ENCODE results near the gene LPP. TPM values are rescaled to one million over a fixed set of nuclear protein-coding genes. Genes with fewer than 3 reads are reported as not detected.

The LPP gene
- total RNA-seq, 5 donors from 2014 or later (not counting 1 experiment from before 2014, with no cell fraction given) = 23.8 to 82.6 (median 39.3) TPM

DNA sequence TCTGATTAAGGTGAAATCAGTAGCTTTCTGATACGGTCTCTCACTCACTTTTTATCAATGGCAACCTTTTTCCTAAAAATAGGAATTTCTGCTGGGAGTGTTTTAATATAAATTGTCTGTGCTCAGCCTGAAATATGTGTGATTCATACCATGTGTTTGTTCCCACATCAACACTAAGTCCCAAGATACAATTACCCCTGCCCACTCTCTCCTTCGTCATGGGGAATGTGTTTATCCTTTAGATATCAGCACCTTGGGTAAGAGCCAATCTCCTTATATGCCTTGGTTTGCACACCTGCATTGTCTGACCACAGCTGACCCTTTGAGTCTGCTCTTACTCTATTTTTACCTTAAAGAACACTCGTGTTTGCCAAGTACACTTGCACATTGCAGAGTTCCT is 356.4 kb downstream of the LPP start:
- Histone ChIP-seq H3K27ac (ENCODE audit: low read length) (no peak overlapping the region), H3K4me3 (ENCODE audit: control insufficient read depth in 1 of 2, extremely low read depth in 1 of 2, low read length in 1 of 2) (no peak overlapping the region), H3K27me3 (replicated peaks in 1 of 2; ENCODE audit: control insufficient read depth in 2 of 2, extremely low read depth in 1 of 2, insufficient read depth in 2 of 2, low read length in 1 of 2) (no peaks in the 10 kb centered on the region), H3K36me3 (ENCODE audit: control insufficient read depth in 2 of 2, extremely low read depth in 1 of 2, insufficient read depth in 1 of 2, low read length in 1 of 2) (no peaks in the 10 kb centered on the region), H3K4me1 (ENCODE audit: control insufficient read depth in 1 of 2, extremely low read depth in 1 of 2, insufficient read depth in 2 of 2, low read length in 2 of 2) (peaks cover 3 to 8% of the 10 kb centered on the region in 2 experiments), H3K9me3 (no peaks in the 10 kb centered on the region)
- Mint-ChIP-seq H3K9me3 (peaks cover 0 to 2% (median under 1%) of the 10 kb centered on the region in 3 donors), H3K4me3 (no peak overlapping the region), H3K27me3 (no peaks in the 10 kb centered on the region), H3K4me1 (peaks cover 12 to 30% (median 23%) of the 10 kb centered on the region in 3 donors), H3K36me3 (peaks cover 39% of the 10 kb centered on the region), H3K27ac (no peak overlapping the region)
- ChIA-PET CTCF (no interaction called here), POLR2A (interaction anchor here in 1 of 2 donors (0.6 kb wide), 1 partner anchor 1244 kb away, joined by 3 read pairs; no protein-coding TSS in a partner anchor)
- DNase-seq (no peak), ATAC-seq (replicated peaks in 1 of 4) (no peak)
- no CpG with 5 or more reads among the region's 3 CpGs for WGBS (ENCODE audit: insufficient coverage)

- WGBS (ENCODE audit: insufficient coverage) = 96% methylated on average over 4 of the region's 7 CpGs
- H3K9me3 Mint-ChIP-seq = peaks cover 0 to 3% (median 0%) of the 10 kb centered on the region in 3 donors
- Histone ChIP-seq H3K27me3 (replicated peaks in 1 of 2; ENCODE audit: control insufficient read depth in 2 of 2, extremely low read depth in 1 of 2, insufficient read depth in 2 of 2, low read length in 1 of 2) (no peaks in the 10 kb centered on the region), H3K4me1 (ENCODE audit: control insufficient read depth in 1 of 2, extremely low read depth in 1 of 2, insufficient read depth in 2 of 2, low read length in 2 of 2) (no peaks in the 10 kb centered on the region), H3K4me3 (ENCODE audit: control insufficient read depth in 1 of 2, extremely low read depth in 1 of 2, low read length in 1 of 2) (no peak overlapping the region), H3K27ac (ENCODE audit: low read length) (no peak overlapping the region), H3K9me3 (no peaks in the 10 kb centered on the region), H3K36me3 (ENCODE audit: control insufficient read depth in 2 of 2, extremely low read depth in 1 of 2, insufficient read depth in 1 of 2, low read length in 1 of 2) (no peaks in the 10 kb centered on the region)
- no peak for DNase-seq
- ChIA-PET CTCF (no interaction called here), POLR2A (no interaction called here)
- no peak for ATAC-seq (replicated peaks in 1 of 4)
- H3K4me3 Mint-ChIP-seq = no peak overlapping the region
- peaks cover 41% of the 10 kb centered on the region for H3K36me3 Mint-ChIP-seq
- no peaks in the 10 kb centered on the region for H3K27me3 Mint-ChIP-seq
- no peak overlapping the region for H3K27ac Mint-ChIP-seq
- H3K4me1 Mint-ChIP-seq = peaks cover 0 to 7% (median 4%) of the 10 kb centered on the region in 3 donors
Measured at GRCh38 chr3:188513662-188514328, 359.8 kb downstream of the LPP start.

DNA sequence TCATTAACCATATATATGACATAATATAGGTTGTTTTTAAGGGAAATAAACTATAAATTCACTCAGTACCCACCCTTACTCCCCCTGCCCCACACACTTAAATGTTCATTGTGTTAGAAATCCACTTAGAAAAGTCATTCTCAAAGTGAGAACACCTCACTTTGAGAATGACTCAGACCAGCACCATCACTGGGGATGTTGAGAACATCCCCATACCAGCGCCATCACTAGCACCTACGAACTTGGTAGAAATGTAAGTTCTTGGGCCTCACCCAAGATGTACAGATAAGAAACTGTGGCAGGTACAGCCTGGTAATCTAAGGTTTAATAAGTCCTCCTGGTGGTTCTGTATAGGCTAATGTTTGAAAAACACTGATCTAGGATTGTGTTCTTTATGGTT is 362.6 kb downstream of the LPP start:
- H3K27ac ChIP-seq (ENCODE audit: low read length) = no peak overlapping the region
- no peak for ATAC-seq (replicated peaks in 1 of 4)
- no peaks in the 10 kb centered on the region for H3K27me3 Mint-ChIP-seq
- no peaks in the 10 kb centered on the region for H3K36me3 ChIP-seq (ENCODE audit: control insufficient read depth in 2 of 2, extremely low read depth in 1 of 2, insufficient read depth in 1 of 2, low read length in 1 of 2)
- H3K4me1 Mint-ChIP-seq = peaks cover 0 to 6% (median 4%) of the 10 kb centered on the region in 3 donors
- whole genome bisulfite sequencing (ENCODE audit: insufficient coverage) = no CpG with 5 or more reads among the region's 2 CpGs
- POLR2A ChIA-PET = no interaction called here
- peaks cover 31% of the 10 kb centered on the region for H3K36me3 Mint-ChIP-seq
- no peak for DNase-seq
- CTCF ChIA-PET = no interaction called here
- H3K4me1 ChIP-seq (ENCODE audit: control insufficient read depth in 1 of 2, extremely low read depth in 1 of 2, insufficient read depth in 2 of 2, low read length in 2 of 2) = no peaks in the 10 kb centered on the region
- H3K4me3 ChIP-seq (ENCODE audit: control insufficient read depth in 1 of 2, extremely low read depth in 1 of 2, low read length in 1 of 2) = no peak overlapping the region
- H3K27me3 ChIP-seq (replicated peaks in 1 of 2; ENCODE audit: control insufficient read depth in 2 of 2, extremely low read depth in 1 of 2, insufficient read depth in 2 of 2, low read length in 1 of 2) = no peaks in the 10 kb centered on the region
- H3K4me3 Mint-ChIP-seq = no peak overlapping the region
- H3K27ac Mint-ChIP-seq = no peak overlapping the region
- H3K9me3 ChIP-seq = no peaks in the 10 kb centered on the region
- peaks cover 0 to 3% (median 0%) of the 10 kb centered on the region in 3 donors for H3K9me3 Mint-ChIP-seq

DNA sequence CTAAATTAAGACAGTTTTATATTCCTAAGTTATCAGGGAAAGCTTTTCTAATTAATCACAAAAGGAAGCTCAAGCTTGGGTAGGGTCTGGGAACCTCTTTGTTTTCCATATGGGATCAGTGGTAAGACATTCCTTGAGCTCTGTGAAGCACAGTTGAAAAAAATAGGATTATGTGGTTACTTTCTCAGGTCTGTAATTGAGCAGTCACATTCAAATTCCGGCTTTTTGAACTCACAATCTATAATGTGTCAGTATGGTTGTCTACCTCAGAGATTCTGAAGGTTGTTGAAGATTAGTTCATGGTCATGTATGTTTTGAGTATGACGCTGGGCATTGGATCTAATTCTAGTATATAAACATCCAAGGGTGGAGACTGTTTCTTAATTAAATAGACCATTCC is 364.5 kb downstream of the LPP start:
- Histone ChIP-seq H3K4me3 (ENCODE audit: control insufficient read depth in 1 of 2, extremely low read depth in 1 of 2, low read length in 1 of 2) (no peak overlapping the region), H3K9me3 (no peaks in the 10 kb centered on the region), H3K27ac (ENCODE audit: low read length) (no peak overlapping the region), H3K4me1 (ENCODE audit: control insufficient read depth in 1 of 2, extremely low read depth in 1 of 2, insufficient read depth in 2 of 2, low read length in 2 of 2) (no peaks in the 10 kb centered on the region), H3K36me3 (ENCODE audit: control insufficient read depth in 2 of 2, extremely low read depth in 1 of 2, insufficient read depth in 1 of 2, low read length in 1 of 2) (no peaks in the 10 kb centered on the region), H3K27me3 (replicated peaks in 1 of 2; ENCODE audit: control insufficient read depth in 2 of 2, extremely low read depth in 1 of 2, insufficient read depth in 2 of 2, low read length in 1 of 2) (no peaks in the 10 kb centered on the region)
- no peak for ATAC-seq (replicated peaks in 1 of 4)
- POLR2A ChIA-PET = no interaction called here
- Mint-ChIP-seq H3K27ac (no peak overlapping the region), H3K36me3 (peaks cover 25% of the 10 kb centered on the region), H3K4me3 (no peak overlapping the region), H3K4me1 (peaks cover 0 to 4% (median 0%) of the 10 kb centered on the region in 3 donors), H3K27me3 (no peaks in the 10 kb centered on the region), H3K9me3 (peaks cover 0 to 3% (median 0%) of the 10 kb centered on the region in 3 donors)
- no CpG with 5 or more reads among the region's 2 CpGs for WGBS (ENCODE audit: insufficient coverage)
- CTCF ChIA-PET = no interaction called here
- no peak for DNase-seq

GRCh38 chr3:188518835-188519452 is 365.0 kb downstream of the LPP start:
- WGBS (ENCODE audit: insufficient coverage) = no CpG with 5 or more reads among the region's 6 CpGs
- POLR2A ChIA-PET = no interaction called here
- Histone ChIP-seq H3K27ac (ENCODE audit: low read length) (no peak overlapping the region), H3K36me3 (ENCODE audit: control insufficient read depth in 2 of 2, extremely low read depth in 1 of 2, insufficient read depth in 1 of 2, low read length in 1 of 2) (no peaks in the 10 kb centered on the region), H3K27me3 (replicated peaks in 1 of 2; ENCODE audit: control insufficient read depth in 2 of 2, extremely low read depth in 1 of 2, insufficient read depth in 2 of 2, low read length in 1 of 2) (no peaks in the 10 kb centered on the region), H3K9me3 (no peaks in the 10 kb centered on the region), H3K4me1 (ENCODE audit: control insufficient read depth in 1 of 2, extremely low read depth in 1 of 2, insufficient read depth in 2 of 2, low read length in 2 of 2) (no peaks in the 10 kb centered on the region), H3K4me3 (ENCODE audit: control insufficient read depth in 1 of 2, extremely low read depth in 1 of 2, low read length in 1 of 2) (no peak overlapping the region)
- ATAC-seq (replicated peaks in 1 of 4) = no peak
- Mint-ChIP-seq H3K36me3 (peaks cover 31% of the 10 kb centered on the region), H3K27me3 (no peaks in the 10 kb centered on the region), H3K9me3 (peaks cover 0 to 3% (median 0%) of the 10 kb centered on the region in 3 donors), H3K4me1 (peaks cover 0 to 4% (median 0%) of the 10 kb centered on the region in 3 donors), H3K27ac (no peak overlapping the region), H3K4me3 (no peak overlapping the region)
- CTCF ChIA-PET = no interaction called here
- DNase-seq = no peak

DNA sequence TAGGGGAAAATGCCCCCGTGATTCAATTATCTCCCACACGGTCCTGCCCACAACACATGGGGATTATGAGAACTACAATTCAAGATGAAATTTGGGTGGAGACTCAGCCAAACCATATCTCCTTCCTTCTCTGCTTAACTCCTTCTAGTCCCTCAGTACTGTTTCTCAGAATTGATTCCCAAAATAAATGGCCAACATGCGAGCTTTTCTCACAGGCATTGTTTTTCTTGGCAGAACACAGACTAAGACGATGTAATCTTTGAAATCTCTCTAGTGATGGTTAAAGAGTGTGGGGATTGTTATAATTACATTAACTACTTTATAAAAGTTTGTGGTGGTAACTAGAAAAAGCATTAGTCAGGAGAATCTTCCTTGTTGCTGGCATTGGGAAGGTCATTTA is 366.5 kb downstream of the LPP start:
- Histone ChIP-seq H3K36me3 (ENCODE audit: control insufficient read depth in 2 of 2, extremely low read depth in 1 of 2, insufficient read depth in 1 of 2, low read length in 1 of 2) (no peaks in the 10 kb centered on the region), H3K27me3 (replicated peaks in 1 of 2; ENCODE audit: control insufficient read depth in 2 of 2, extremely low read depth in 1 of 2, insufficient read depth in 2 of 2, low read length in 1 of 2) (no peaks in the 10 kb centered on the region), H3K4me1 (ENCODE audit: control insufficient read depth in 1 of 2, extremely low read depth in 1 of 2, insufficient read depth in 2 of 2, low read length in 2 of 2) (no peaks in the 10 kb centered on the region), H3K27ac (ENCODE audit: low read length) (no peak overlapping the region), H3K9me3 (no peaks in the 10 kb centered on the region), H3K4me3 (ENCODE audit: control insufficient read depth in 1 of 2, extremely low read depth in 1 of 2, low read length in 1 of 2) (no peak overlapping the region)
- WGBS (ENCODE audit: insufficient coverage) = no CpG with 5 or more reads among the region's 4 CpGs
- no peak overlapping the region for H3K27ac Mint-ChIP-seq
- ATAC-seq (replicated peaks in 1 of 4) (no peak), DNase-seq (no peak)
- H3K4me1 Mint-ChIP-seq = peaks cover 0 to 4% (median 0%) of the 10 kb centered on the region in 3 donors
- POLR2A ChIA-PET = no interaction called here
- CTCF ChIA-PET = no interaction called here
- H3K9me3 Mint-ChIP-seq = peaks cover 0 to 3% (median 0%) of the 10 kb centered on the region in 3 donors
- peaks cover 39% of the 10 kb centered on the region for H3K36me3 Mint-ChIP-seq
- no peaks in the 10 kb centered on the region for H3K27me3 Mint-ChIP-seq
- H3K4me3 Mint-ChIP-seq = no peak overlapping the region

Data from T-cell (primary cell).